GM12864 (cell line): ENCODE measurements around the gene MEOX2.

Source experiments
- DNase-seq: peaks from one replicate; pipeline ENCODE4 v3.0.0-alpha.2; 2011; ENCODE audit warnings: low read depth
- H3K4me3 ChIP-seq: 2 replicates; pipeline ENCODE4 v1.5.1; 2011; ENCODE audit warnings: mild to moderate bottlenecking, low read depth, low read length, control low read depth
- CTCF ChIP-seq: IDR thresholded peaks from 2 replicates; pipeline ENCODE4 v1.5.1; 2011; ENCODE audit warnings: low read depth, mild to moderate bottlenecking, moderate library complexity, low read length, control low read depth, inconsistent platforms; ENCODE audit errors: missing control alignments

The MEOX2 gene

DNA sequence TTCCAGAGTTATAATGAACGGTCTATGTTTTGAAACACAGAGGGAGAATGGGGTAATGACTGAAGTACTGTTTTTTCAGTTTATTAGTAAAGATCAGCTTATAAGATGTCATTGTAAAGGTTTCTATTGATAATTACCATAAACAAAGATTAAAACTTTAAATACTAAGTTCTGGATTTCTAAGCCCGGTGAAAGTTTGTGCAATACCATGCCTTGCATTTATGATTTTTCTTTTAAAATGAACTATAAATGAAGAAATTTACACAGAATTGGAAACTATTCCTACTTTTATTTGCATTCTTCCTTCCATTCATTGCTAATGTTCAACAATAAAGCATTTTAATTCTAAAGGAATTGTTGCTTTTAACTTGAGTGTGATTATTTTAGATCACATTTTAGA, 4.9 kb downstream of the MEOX2 start:
- H3K4me3 ChIP-seq = no peak overlapping the region
- TF ChIP-seq CTCF = no peak
- no peak for DNase-seq

DNA sequence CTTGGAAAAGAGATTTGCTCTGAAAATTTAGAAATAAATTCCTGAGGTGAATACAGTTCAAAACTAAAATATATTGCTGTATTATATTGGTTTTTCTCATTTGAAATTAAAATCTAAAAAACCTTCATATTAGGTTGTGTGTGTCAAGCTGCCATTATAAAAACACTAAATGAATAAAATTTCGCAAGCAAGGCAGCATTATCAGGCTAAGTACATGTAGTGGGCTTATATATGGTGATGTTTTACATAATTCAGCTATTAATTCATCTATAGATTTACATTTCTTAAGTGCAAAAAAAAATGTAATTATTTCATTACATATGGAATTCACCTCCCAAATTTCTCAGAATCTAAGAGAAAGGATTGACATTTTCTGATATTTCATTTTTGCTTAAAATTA, 5.3 kb downstream of the MEOX2 start:
- no peak for DNase-seq
- H3K4me3 ChIP-seq = no peak overlapping the region
- no peak for TF ChIP-seq CTCF

- TF ChIP-seq CTCF = no peak
- no peak for DNase-seq
- H3K4me3 ChIP-seq = no peak overlapping the region
Measured at GRCh38 chr7:15680446-15680845, 6.0 kb downstream of the MEOX2 start.

DNA sequence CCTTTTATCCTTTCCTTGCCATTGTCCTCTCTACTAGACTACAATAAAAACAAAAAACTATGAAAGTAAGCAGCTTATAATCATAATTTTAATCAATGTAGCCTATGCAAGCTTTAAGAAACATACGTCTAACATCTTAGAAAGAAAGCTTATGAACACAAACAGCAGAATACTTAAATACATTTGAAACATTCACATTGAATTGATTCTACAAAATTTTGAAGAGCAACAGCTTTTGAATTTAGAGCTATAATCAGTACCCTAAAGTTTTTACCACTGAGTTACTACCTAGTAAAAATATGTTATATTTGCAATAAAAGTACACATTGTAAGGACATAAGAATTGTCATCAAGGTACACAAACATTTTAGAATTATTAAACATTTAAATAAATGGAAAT, 7.2 kb downstream of the MEOX2 start:
- DNase-seq = no peak
- TF ChIP-seq CTCF = no peak
- no peak overlapping the region for H3K4me3 ChIP-seq

- H3K4me3 ChIP-seq = no peak overlapping the region
- no peak for TF ChIP-seq CTCF
- DNase-seq = no peak
Measured at GRCh38 chr7:15678653-15679052, 7.8 kb downstream of the MEOX2 start.

DNA sequence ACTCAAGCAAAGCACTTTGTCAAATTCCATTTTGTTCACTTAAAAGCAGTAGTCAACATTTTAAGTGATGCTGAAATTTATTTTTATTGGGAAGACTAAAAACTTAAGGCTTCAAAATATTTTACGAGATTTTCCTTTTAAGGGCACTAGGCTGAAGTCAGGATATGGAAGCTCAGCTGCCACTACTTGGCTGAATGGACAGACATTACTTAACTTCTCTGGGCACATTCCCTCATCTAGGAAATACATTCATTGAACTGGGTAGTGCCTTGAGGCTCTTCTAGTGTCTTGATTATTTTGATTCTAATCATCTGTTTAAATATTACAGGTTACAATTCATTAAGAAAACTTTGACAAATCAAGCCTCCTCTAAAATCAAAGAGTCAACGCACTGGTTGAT, 11.1 kb downstream of the MEOX2 start:
- no peak for DNase-seq
- H3K4me3 ChIP-seq = no peak overlapping the region
- TF ChIP-seq CTCF = no peak

DNA sequence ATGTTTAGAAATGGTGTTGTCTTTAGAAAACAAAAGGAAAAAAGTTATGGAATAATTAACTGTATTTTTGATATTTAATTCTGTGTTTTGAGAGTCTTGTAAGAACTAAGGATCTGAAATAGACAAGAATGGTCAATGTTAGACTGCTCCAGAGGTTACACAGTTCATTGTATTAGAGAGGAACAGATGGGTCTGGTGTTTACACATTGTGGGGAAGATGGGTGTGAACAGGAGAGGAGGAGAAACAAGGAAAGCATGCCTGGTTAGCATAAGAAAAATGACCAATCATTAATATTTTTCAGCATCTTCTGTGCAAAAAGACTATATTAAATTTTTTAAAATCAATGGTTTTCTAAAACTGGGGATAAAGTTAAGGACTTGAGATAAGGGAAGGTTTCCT, 11.9 kb downstream of the MEOX2 start:
- TF ChIP-seq CTCF = no peak

More for the DNA sequence above, 11.9 kb downstream of the MEOX2 start:
- H3K4me3 ChIP-seq = no peak overlapping the region
- DNase-seq = no peak
